PC-3 (cell line): ENCODE measurements around the gene HSPA9. TPM values are rescaled to one million over a fixed set of nuclear protein-coding genes. Genes with fewer than 3 reads are reported as not detected.

Experiments
- ATAC-seq: fragments of 200-7000 bp; cut with Tn5 transposase; 2 replicates; pipeline ENCODE4 v1.9.1; 2020; ENCODE audit warnings: mild to moderate bottlenecking, moderate library complexity
- BruUV-seq: library from RNA; stranded (reverse); fragments of 400-500 nt; replicated peaks from 2 replicates; lab custom pipeline; 2021; lab: Mats Ljungman, UMichigan
- CTCF ChIA-PET: fragments of 300-600 bp; sonication (Branson Sonifier 250); formaldehyde crosslinking; loops from one replicate; lab custom pipeline; 2022; ENCODE audit warnings: antibody characterized with exemption; lab: Charles Lee
- POLR2A ChIA-PET: fragments of 300-600 bp; sonication (Branson Sonifier 250); formaldehyde crosslinking; loops from one replicate; lab custom pipeline; 2022; ENCODE audit warnings: antibody characterized with exemption; ENCODE audit not compliant: unreplicated experiment; lab: Charles Lee
- DNase-seq: peaks from one replicate; pipeline ENCODE4 v3.0.0-alpha.2; 2015
- H2AFZ ChIP-seq: fragments of 300-600 bp; sonication (generic); 2 replicates; pipeline ENCODE4 v1.6.0; 2016; ENCODE audit warnings: antibody characterized with exemption, low read length
- H3F3A ChIP-seq: fragments of 300-600 bp; sonication (generic); one replicate; pipeline ENCODE4 v1.6.0; 2017; ENCODE audit warnings: antibody characterized with exemption, low read length, control low read depth, mild to moderate bottlenecking; ENCODE audit not compliant: unreplicated experiment
- H3K27ac ChIP-seq: fragments of 300-600 bp; sonication (generic); 2 replicates; pipeline ENCODE4 v1.5.1; 2016; ENCODE audit warnings: mild to moderate bottlenecking, low read length
- H3K27me3 ChIP-seq: fragments of 300-600 bp; sonication (generic); 2 replicates; pipeline ENCODE4 v1.6.1; 2016; ENCODE audit warnings: low read length, mixed read lengths
- H3K36me3 ChIP-seq: fragments of 300-600 bp; sonication (generic); 2 replicates; pipeline ENCODE4 v1.6.1; 2016; ENCODE audit warnings: low read depth, mixed run types, low read length, mixed read lengths
- H3K4me1 ChIP-seq: fragments of 300-600 bp; sonication (generic); 2 replicates; pipeline ENCODE4 v1.5.1; 2016; ENCODE audit warnings: low read length; ENCODE audit not compliant: insufficient read depth
- H3K4me2 ChIP-seq: fragments of 300-600 bp; sonication (generic); 2 replicates; pipeline ENCODE4 v1.6.0; 2016; ENCODE audit warnings: low read length
- H3K4me3 ChIP-seq: fragments of 300-600 bp; sonication (generic); 2 replicates; pipeline ENCODE4 v1.5.1; 2016; ENCODE audit warnings: mild to moderate bottlenecking, low read length, mixed read lengths
- H3K79me2 ChIP-seq: fragments of 300-600 bp; sonication (generic); 2 replicates; pipeline ENCODE4 v1.6.1; 2017; ENCODE audit warnings: low read length, mixed read lengths
- H3K9ac ChIP-seq: fragments of 300-600 bp; sonication (generic); 2 replicates; pipeline ENCODE4 v1.6.0; 2016; ENCODE audit warnings: mild to moderate bottlenecking, low read length
- H3K9me2 ChIP-seq: fragments of 300-600 bp; sonication (generic); replicated peaks from 2 replicates; pipeline ENCODE4 v1.6.1; 2016; ENCODE audit warnings: mixed run types, low read length, mixed read lengths
- H3K9me3 ChIP-seq: fragments of 300-600 bp; sonication (generic); 2 replicates; pipeline ENCODE4 v1.6.1; 2016; ENCODE audit warnings: low read length, mixed read lengths
- H4K20me1 ChIP-seq: fragments of 300-600 bp; sonication (generic); 2 replicates; pipeline ENCODE4 v1.6.1; 2016; ENCODE audit warnings: low read length, mixed read lengths
- EZH2 ChIP-seq: fragments of 300-600 bp; sonication (generic); IDR thresholded peaks from one replicate; pipeline ENCODE4 v1.6.1; 2017; ENCODE audit warnings: antibody characterized with exemption, mild to moderate bottlenecking, low read length; ENCODE audit not compliant: unreplicated experiment
- EZH2phosphoT487 ChIP-seq: fragments of 300-600 bp; sonication (generic); IDR thresholded peaks from 2 replicates; pipeline ENCODE4 v1.6.1; 2018; ENCODE audit warnings: mild to moderate bottlenecking, antibody characterized with exemption, low read length, borderline replicate concordance
- intact Hi-C: fragments of 100-400 bp; cut with micrococcal nuclease; formaldehyde crosslinking; loops from 2 replicates; pipeline ENCODE4 v1.9.0; 2023
- total RNA-seq: library from RNA; depleted of rRNA; stranded (reverse); fragments of >200 nt; gene quantifications from 2 replicates; pipeline ENCODE4 v1.2.3, GENCODE V29; 2014
- TF ChIP-seq, protein P1 (sequence below): fragments of 300-600 bp; sonication (generic); conservative IDR thresholded peaks from 2 replicates; pipeline ENCODE4 v1.5.1; 2017; ENCODE audit warnings: antibody characterized with exemption, low read depth, mild to moderate bottlenecking, low read length

HSPA9 gene
- total RNA-seq, 1 experiment from 2014 or later: 432 TPM

DNA sequence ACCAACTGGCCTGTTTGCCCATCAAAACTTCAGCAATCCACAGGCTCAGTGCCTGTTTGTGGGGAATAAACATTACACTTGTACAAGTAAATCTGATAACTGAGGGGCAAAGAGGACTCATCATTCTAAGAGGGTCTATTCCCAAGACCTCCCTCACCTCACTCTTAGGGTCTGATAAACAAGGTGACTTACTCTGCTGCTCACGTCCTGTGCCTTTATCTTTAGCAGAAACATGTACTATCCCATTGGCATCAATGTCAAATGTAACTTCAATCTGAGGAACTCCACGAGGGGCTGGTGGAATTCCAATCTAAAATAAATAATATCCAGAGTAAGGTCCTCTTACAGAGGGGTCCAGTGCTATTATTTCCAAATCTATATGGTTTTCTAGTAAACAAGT, 17.5 kb downstream of the HSPA9 start:
- H4K20me1 ChIP-seq: peaks cover 26% of the 10 kb centered on the region; the same call in 1 of the 2 replicates
- H3K4me2 ChIP-seq: no peak overlapping the region
- BruUV-seq: no TSS peak
- H3F3A ChIP-seq: peaks cover 8% of the 10 kb centered on the region
- H3K9me3 ChIP-seq: no peaks in the 10 kb centered on the region
- intact Hi-C loops: no loop called here
- DNase-seq (no peak), ATAC-seq (no peak)
- POLR2A ChIA-PET: no interaction called here
- no peaks in the 10 kb centered on the region for H3K4me1 ChIP-seq
- TF ChIP-seq EZH2: no peak
- TF ChIP-seq EZH2phosphoT487: no peak
- TF ChIP-seq, protein P1, sequence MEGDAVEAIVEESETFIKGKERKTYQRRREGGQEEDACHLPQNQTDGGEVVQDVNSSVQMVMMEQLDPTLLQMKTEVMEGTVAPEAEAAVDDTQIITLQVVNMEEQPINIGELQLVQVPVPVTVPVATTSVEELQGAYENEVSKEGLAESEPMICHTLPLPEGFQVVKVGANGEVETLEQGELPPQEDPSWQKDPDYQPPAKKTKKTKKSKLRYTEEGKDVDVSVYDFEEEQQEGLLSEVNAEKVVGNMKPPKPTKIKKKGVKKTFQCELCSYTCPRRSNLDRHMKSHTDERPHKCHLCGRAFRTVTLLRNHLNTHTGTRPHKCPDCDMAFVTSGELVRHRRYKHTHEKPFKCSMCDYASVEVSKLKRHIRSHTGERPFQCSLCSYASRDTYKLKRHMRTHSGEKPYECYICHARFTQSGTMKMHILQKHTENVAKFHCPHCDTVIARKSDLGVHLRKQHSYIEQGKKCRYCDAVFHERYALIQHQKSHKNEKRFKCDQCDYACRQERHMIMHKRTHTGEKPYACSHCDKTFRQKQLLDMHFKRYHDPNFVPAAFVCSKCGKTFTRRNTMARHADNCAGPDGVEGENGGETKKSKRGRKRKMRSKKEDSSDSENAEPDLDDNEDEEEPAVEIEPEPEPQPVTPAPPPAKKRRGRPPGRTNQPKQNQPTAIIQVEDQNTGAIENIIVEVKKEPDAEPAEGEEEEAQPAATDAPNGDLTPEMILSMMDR: no peak
- no peak overlapping the region for H3K4me3 ChIP-seq
- H3K79me2 ChIP-seq: peaks cover 14% of the 10 kb centered on the region; the same call in 1 of the 2 replicates
- no peaks in the 10 kb centered on the region for H3K9me2 ChIP-seq
- H2AFZ ChIP-seq: no peak overlapping the region
- no peak overlapping the region for H3K9ac ChIP-seq
- CTCF ChIA-PET: no interaction called here
- no peak overlapping the region for H3K27ac ChIP-seq
- H3K36me3 ChIP-seq: peaks cover 74% of the 10 kb centered on the region
- H3K27me3 ChIP-seq: no peaks in the 10 kb centered on the region

DNA sequence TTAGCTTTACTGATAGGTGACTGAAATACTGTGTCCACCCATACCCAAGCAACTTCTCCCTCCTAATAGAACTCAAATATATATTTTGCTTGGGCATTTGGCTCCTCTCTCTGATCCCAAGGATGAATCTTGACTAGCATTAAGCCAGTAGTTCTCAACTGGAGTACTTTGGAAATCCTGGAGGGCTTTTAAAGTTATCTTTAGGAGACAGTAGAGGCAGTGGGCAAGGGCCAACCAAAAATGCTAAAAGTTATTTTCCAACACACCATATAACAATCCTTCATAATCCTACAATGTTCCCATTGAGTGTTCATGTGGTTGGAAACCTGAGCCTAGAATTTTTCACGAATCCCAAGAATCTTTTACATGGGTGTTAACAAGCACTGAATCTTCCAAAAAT, 21.1 kb downstream of the HSPA9 start:
- Histone ChIP-seq H3F3A (peaks cover 4% of the 10 kb centered on the region), H3K4me1 (no peaks in the 10 kb centered on the region), H2AFZ (no peak overlapping the region), H3K9me3 (no peaks in the 10 kb centered on the region), H3K36me3 (peaks cover 49% of the 10 kb centered on the region), H3K27me3 (no peaks in the 10 kb centered on the region), H4K20me1 (peaks cover 9% of the 10 kb centered on the region; the same call in 1 of the 2 replicates), H3K79me2 (no peaks in the 10 kb centered on the region; the same call in 1 of the 2 replicates), H3K9me2 (no peaks in the 10 kb centered on the region), H3K9ac (no peak overlapping the region), H3K4me3 (no peak overlapping the region), H3K4me2 (no peak overlapping the region), H3K27ac (no peak overlapping the region)
- TF ChIP-seq EZH2phosphoT487 (no peak), EZH2 (no peak)
- TF ChIP-seq, protein P1: no peak
- ATAC-seq (no peak), DNase-seq (no peak)
- BruUV-seq: no TSS peak
- ChIA-PET CTCF (no interaction called here), POLR2A (no interaction called here)
- intact Hi-C loops: no loop called here

GRCh38 chr5:138553437-138554095, 21.6 kb downstream of the HSPA9 start:
- Histone ChIP-seq H3K79me2 (peaks cover 4% of the 10 kb centered on the region; the same call in 1 of the 2 replicates), H3K9me2 (no peaks in the 10 kb centered on the region), H3K4me2 (no peak overlapping the region), H3K9me3 (no peaks in the 10 kb centered on the region), H3K36me3 (peaks cover 44% of the 10 kb centered on the region), H3K4me1 (no peaks in the 10 kb centered on the region), H3F3A (peaks cover 4% of the 10 kb centered on the region), H3K27ac (no peak overlapping the region), H3K4me3 (no peak overlapping the region), H2AFZ (no peak overlapping the region), H3K9ac (no peak overlapping the region), H3K27me3 (no peaks in the 10 kb centered on the region), H4K20me1 (peaks cover 5% of the 10 kb centered on the region; the same call in 1 of the 2 replicates)
- ChIA-PET POLR2A (no interaction called here), CTCF (no interaction called here)
- TF ChIP-seq, protein P1: no peak
- TF ChIP-seq EZH2 (no peak), EZH2phosphoT487 (no peak)
- 0 out of 2 replicates have a peak, but pooled peaks have one; percentile 12 for ATAC-seq
- intact Hi-C loops: no loop called here
- no peak for DNase-seq
- no TSS peak for BruUV-seq
